ENCODE results near the gene FAAP100.

GRCh38 chr17:81573794-81574642, 21.9 kb upstream of the FAAP100 start:
- TF ChIP-seq CTCF (conservative IDR thresholded peaks at IDR 0.05; ENCODE audit: low read length), result no peak
- TF ChIP-seq EZH2phosphoT487 (IDR thresholded peaks at IDR 0.05; ENCODE audit: borderline replicate concordance), result no peak

Measured in Loucy (cell line).